ENCODE measurements around the gene CIITA.
"Not testable (repeated sequence)": the region's sequence is repeated elsewhere in the genome, so short reads cannot be mapped to it uniquely, and the experiment has no call there.

The CIITA gene

DNA sequence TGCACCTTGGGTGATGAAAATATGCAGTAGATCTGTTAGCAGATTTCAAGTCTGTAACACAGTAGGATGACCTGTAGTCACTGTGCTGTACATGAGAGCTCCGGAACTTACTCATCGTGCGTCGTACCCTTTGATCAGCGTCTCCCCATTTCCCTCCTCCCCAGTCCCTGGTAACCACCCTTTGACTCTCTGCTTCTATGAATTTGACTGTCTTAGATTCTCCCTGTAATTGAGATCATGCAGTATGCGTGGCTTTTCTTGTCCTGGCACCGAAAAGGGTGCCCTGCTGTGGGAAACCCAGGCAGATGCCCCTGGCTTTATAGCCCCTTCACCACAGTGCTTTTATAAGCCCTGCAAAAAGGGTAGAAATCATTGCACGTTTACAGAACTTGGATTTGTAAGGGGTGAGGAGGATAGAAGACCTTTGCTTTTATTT, 87.9 kb downstream of the CIITA start:
- DNase-seq: peak; percentile 49

DNA sequence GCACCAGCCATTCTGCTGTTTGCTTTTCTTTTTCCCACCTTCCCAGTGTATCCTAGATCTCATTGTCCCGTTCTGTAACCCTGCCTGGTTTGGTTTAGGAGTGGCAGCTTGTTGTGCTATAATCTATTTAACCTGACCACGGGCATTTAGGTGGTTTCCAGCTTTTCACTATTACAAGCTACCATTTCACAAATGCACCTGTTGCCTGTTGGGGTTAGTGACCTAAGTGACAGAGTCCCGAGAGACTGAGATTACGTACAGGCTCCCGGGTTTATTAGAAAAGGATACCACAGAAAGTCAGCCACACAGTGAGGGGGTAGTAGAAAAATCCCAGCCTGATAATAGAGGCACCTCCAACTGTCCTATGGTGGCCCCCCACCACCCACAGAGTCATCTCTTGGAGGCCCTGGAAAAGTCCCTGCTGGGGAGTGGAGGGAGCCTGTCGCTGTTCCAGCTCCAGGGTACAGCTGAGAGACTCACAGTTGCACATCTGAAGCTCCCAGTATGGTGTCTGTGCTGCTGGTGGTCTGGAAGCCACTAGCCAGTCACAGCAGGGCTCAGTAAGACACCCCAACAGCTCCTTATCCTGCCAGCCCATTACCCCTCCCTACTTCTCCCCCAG, 88.5 kb downstream of the CIITA start:
- DNase-seq: no peak

GRCh38 chr16:10966129-10966528, 89.1 kb downstream of the CIITA start:
- DNase-seq: no peak

DNA sequence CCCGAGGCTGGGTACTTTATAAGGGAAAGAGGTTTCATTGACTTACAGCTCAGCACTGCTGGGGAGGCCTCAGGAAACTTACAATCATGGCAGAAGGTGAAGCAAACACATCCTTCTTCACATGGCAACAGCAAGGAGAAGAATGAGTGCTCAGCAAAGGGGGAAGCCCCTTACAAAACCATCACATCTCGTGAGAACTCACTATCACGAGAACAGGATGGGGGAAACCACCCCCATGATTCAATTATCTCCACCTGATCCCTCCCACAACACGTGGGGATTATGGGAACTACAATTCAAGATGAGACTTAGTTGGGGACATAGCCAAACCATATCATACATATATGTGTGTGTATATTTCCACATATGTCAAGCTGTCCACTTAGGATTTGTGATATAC, 89.6 kb downstream of the CIITA start:
- DNase-seq: not testable (repeated sequence)

GRCh38 chr16:10967986-10968385, 91.0 kb downstream of the CIITA start:
- DNase-seq: no peak

DNA sequence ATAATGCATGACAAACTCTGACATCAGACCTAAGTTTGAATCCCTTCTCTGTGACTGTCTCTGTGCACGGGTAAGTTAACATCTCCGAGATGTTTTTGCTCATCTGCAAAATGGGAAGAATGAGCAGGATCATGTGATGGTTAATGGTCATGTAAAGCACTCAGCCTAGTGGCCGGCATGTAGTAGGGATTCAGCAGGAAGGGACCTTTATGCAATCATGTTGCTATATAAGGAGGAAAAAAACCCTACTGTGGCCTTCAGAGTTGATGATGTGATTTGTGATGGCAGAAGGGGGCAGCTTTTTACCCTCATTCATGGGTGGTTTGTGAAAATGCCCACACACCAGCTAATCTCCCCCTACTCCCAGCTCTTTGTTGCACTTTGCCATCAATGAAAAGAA, 91.5 kb downstream of the CIITA start:
- no peak for DNase-seq

GRCh38 chr16:10969615-10970014, 92.6 kb downstream of the CIITA start:
- no peak for DNase-seq

- DNase-seq: no peak
Observed at GRCh38 chr16:10970065-10970464, 93.1 kb downstream of the CIITA start.

- peak; percentile 29 for DNase-seq
Observed at GRCh38 chr16:10971560-10971961, 94.6 kb downstream of the CIITA start.

DNA sequence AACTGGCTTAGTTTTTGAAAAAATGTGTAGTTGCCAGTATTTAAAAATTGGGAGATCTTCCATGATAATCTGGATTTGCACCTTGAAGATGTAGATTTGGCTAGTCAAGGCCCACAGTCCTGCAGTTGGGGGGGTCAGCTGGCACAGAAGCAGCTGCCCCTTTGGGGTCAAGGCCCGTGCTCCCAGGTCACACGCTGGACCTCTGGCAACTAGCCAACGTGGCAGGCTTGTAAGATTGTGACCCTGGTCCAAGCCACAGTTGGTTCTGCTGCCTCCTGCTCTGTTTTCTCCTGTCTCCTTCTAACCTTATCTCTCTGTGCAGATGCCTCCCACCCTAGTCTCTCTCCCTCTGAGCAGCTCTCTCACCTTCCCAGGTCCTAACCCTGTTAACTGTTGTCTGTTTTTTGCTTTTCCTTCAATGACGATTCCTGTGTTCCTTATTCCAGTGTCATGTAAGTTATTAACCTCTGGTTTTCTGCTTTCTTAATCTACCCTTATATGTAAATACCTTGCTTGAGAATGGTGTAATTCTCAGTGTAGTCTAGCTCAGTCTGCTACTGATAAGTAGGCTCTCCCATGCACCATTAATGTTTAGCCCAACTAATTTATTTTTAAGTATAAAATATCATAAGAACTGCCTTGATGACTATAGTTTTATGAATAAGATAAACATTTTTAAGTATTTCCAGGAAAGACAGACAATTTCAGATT, 95.3 kb downstream of the CIITA start:
- DNase-seq: no peak

- no peak for DNase-seq
Observed at GRCh38 chr16:10972819-10973464, 95.9 kb downstream of the CIITA start.

- DNase-seq: no peak
Observed at GRCh38 chr16:10976634-10977033, 99.6 kb downstream of the CIITA start.

GRCh38 chr16:10978124-10978523, 101.1 kb downstream of the CIITA start:
- no peak for DNase-seq

GRCh38 chr16:10978871-10979446, 102.0 kb downstream of the CIITA start:
- DNase-seq: no peak

GRCh38 chr16:10979717-10980601, 103.0 kb downstream of the CIITA start:
- no peak for DNase-seq

GRCh38 chr16:10980813-10981212, 103.8 kb downstream of the CIITA start:
- no peak for DNase-seq

DNA sequence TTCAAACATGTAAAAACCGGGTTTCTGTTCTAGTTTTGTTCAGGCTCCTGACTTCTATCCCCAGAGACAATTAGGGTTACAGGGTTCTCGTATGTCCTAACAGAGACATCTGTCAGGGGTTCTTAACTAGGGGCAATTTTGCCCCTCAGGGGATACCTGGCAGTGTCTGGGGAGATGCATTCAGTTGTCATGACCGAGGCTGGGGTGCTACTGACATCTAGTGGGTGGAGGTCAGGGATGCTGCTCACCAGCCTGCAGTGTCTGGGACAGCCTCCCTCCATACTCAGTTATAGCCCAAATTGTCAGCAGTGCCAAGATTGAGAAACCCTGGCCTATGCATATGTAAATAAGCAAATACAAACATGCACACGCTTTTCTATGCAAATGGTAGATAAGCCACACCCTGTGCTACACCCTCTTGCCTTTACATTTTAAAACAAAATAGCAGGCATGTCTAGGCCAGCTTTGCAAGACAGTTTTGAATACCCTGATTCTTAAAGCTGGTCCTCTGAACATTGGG, 104.8 kb downstream of the CIITA start:
- DNase-seq: no peak

GRCh38 chr16:10982465-10983150, 105.6 kb downstream of the CIITA start:
- DNase-seq: no peak

DNA sequence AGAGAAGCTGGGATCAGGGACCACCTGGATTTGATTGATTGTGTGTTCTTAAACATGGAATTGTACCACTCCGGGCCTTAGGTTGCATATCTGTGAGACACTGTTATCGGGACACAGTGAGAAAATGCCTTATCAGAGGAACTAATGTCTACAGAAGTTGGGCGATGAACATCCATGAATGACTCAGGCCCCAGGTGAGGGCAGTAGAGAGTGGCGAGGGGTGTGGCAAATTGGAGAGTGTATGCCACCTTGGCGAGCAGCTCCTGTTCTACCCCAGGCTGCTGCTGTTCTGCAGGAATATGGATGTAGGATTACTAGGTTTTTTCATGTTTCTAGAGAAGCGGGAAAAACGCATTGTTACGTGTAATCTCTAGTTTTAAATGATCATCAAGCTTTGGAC, 106.2 kb downstream of the CIITA start:
- no peak for DNase-seq

DNA sequence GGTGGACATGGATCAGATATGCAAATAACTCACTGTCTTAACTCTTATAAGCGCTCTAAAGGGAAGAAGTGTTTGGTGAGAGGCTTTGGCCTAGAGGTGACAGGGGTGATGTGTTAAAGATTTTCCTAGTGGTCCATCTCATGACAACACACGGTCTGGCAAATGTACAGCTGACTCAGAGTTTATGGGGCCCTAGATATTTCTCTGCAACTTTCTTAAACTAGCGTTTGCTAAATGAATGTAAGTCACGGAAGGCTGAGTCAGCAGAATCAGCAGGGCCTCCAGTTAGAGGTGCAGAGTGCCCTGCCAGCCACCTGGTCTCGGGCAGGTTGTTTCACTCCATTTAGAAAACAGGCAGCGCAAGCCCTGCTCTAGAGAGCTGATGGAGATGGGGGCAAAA, 107.5 kb downstream of the CIITA start:
- no peak for DNase-seq
